ENCODE results near the gene TUBB2A. TPM values are rescaled to one million over a fixed set of nuclear protein-coding genes. Genes with fewer than 3 reads are reported as not detected.
"Not testable (repeated sequence)": the region's sequence is repeated elsewhere in the genome, so short reads cannot be mapped to it uniquely, and the experiment has no call there.

The TUBB2A gene
- total RNA-seq, 1 donor from 2014 or later, result 25.1 TPM

DNA sequence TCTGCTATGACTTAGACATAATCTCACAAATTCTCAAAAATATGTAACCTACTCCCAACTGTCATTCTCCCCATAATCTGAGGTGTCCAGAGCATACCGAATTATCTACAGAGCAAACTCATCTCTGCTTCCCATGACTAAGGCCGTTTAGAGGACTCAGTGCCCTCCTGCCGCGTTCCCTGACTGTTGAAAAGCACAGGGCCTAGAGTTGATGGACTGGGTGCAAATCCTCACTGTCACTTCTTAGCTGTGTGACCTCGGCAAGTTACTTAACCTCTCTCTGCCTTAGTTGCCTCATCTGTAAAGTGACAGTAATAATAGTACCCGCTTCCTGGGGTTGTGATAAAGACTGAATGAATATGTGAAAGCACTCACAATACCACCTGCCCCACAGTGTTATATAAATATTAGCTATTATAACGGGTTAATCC, 4.7 kb upstream of the TUBB2A start:
- intact Hi-C loops (cut with DNase I), result loop anchor here (5.0 kb wide), 1 partner anchor 95 kb away; the partner anchor contains the start of gene RIPK1
- DNase-seq (ENCODE audit: low spot score), result no peak

DNA sequence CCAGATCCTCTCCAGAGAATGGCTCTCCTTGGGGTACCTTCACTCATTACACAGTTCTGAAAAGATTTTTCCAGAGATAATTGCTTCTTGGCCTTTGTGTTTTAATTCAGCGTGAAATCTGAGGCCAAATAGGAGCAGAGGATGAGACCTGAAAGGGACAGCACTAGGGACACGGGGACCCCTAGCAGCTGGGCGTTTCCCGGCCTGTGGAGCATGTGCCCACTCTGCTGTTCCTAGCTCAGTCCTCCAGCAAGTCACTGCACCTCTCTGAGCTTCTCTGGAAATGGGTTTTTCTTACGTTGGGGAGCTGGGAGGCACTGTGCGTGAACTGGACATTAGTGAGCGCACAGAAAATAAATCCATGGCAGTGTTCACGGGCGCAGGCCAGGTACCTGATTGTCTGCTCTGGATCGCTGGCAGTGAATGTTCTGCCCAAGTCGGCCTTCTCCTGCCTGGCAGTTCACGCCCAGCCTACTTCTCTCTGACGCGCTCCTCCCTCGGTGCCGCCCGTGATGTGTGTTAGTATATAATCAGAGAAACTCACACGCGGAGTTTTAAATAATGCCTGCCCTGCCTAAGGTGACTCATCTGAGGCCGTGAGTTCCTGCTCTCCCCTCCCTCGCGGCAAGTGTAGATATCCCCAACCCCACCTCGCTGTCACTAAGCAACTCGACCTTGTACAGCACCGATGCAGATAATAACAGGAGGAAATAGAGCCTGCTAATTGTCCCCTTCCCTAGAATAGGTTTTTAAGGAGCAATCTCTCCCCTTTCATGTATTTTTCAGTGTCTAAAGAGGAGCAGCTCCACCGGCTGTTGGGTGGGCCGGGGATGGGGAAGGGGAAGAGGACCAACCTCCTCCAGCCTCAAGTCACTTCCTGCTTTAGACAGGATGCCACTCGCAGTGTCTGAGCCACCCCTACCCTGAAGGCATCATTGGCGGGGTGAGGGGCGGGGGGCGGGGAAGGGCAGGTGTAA, 2.7 kb upstream of the TUBB2A start:
- no peak for DNase-seq (ENCODE audit: low spot score)
- intact Hi-C loops (cut with DNase I), result loop anchor here (2.0 to 5.0 kb wide), 2 partner anchors 93 to 99 kb away; partner anchors contain the start of genes PSMG4 and RIPK1

DNA sequence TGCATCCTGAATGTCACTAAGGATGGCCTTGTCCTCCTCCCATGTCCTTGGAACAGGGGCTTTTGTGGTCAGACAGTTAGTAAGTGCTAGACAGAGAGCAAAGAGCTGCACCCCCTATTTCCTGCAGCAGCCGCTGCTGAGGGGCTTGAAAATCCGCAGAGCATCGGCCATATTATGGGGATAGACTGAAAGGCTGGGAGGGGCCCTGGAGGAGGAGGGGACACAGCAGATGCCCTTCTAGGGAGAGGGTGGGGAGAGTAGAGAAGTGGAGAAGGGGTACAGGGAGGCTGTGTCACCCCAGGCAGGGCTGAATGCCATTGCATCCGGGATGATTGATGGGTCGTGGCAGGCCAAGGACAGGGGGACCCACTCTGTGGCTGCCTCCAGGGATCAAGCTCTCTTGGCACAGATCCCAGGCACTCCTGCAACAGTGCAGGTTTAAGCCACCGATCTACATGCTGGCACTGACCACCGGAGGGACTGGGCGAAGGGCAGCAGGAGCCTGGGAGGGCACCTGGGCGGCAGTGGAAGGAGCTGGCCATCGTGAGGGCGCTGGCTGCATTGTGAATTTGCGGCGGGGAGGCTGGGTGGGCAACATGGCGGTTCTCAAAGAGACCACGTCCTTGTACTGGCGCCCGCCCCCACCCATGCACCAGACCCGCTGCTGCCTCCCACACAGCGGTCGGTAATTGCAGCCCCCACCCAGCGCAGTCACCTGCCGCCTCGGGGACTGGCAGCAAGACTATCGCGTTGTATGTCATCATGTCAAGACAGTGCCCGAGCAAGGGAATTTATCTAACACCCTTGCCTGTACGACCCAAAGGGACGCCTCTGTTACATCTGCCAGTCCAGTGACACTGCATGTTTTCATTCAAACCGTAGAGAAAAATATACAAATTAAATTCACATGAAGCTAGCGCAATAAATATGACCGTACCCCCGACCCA, 887 bp downstream of the TUBB2A start:
- DNase-seq (ENCODE audit: low spot score); intact Hi-C loops (cut with DNase I): not testable (repeated sequence)

DNA sequence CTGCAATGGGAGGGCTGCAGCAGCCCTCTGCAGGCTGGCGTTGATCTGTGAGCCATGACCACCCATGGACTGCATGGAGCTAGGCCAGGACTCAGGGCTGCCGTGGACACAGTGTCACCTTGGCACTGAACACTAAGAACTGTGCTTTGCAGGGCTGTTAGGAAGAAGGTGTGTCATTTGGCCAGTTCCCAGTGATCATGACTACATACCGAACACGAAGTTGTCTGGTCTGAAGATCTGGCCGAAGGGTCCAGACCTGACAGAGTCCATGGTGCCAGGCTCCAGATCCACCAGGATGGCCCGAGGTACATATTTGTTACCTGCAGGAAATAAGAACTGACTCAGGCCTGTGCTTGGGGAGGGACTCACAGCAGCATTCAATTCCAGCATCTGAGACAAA, 1.9 kb downstream of the TUBB2A start:
- DNase-seq (ENCODE audit: low spot score); intact Hi-C loops (cut with DNase I): not testable (repeated sequence)

DNA sequence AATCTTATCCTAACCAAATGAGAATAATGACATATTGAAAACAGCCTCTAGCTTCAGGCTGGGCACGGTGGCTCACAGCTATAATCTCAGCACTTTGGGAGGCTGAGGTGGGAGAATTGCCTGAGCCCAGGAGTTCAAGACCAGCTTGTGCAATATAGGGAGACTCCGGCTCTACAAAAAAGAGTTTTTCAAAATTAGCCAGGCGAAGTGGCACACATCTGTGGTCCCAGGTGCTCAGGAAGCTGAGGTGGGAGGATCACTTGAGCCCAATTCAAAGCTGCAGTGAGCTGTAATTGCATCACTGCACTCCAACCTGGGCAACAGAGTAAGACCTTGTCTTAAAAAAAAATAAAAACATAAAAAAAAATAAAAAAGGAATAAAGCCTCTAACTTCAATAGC, 4.7 kb downstream of the TUBB2A start:
- intact Hi-C loops (cut with DNase I), result no loop called here
- DNase-seq (ENCODE audit: low spot score), result no peak

DNA sequence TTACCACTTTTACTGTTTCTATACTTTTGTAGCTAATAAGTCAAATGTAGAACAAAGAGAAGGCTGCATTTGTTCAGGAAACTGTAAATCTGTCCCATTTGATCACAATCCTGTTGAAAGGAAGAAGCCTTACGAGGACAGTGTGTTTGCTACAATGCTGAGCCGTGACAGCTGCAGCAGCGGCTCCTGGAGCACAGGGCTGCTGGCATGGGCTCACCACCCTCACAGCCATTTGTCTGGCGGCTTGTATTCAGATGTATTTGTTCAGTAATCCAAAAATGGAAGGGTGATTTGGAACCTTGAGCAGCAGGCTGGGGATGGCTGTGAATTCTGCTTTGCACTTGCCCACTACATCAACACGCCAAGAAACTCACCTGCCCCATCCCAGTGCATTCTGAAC, 5.7 kb downstream of the TUBB2A start:
- DNase-seq (ENCODE audit: low spot score), result no peak
- intact Hi-C loops (cut with DNase I), result no loop called here

DNA sequence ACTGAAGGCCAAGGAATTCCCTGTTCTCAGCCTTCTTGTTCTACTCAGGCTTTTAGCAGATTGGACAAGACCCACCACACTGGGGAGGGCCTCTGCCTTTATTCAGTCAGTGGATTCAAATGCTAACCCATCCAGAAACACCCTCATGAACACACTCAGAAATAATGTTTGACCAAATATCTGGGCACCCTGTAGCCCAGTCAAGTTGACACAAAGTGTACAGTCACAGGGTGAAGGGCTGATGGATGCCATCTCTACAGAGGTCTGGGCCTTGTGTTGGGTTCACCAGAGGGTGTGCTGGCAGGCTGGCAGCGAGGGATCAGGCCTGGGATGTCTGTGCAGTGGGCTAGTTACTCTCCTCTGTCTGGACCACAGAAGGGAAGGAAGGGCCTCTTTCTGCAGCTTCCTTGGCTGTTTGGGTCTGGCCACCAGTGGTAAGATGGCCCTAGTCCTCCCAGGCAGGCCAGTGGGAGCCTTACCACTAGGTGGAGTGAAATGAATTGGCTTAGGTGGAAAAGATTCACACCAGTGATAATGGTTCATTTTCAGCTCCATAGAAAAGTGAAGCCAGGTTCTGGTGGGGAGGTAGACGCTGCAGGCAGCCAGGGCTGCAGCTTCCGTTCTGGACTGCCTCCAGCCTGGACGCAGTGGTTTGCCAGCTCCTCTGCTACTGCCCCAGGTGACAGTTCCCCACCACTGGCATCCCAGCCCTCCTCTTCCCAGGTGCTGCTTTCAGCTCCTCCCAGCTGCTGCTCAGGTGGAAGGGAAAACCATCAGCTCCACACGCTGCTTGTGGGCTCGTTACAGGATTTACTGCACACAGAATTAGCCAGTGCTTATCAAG, 9.2 kb downstream of the TUBB2A start:
- DNase-seq (ENCODE audit: low spot score), result no peak
- intact Hi-C loops (cut with DNase I), result no loop called here

DNA sequence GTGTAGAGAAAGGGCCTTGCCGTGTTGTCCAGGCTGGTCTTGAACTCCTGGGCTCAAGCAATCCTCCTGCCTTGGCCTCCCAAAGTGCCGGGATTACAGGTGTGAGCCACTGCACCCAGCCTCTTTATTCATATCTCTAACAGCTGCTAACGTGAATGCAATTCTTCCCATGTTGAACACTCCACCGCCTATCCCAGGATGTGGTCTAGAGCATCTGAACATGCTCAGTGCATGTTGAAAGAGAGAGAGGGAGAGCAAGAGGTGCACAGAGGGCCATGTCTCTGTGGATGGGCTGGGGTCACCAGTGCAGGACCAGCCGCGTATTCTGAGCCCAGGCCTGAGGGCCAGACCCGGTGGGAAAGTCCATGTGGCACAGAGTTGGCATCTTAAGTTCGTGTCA, 12.8 kb downstream of the TUBB2A start:
- intact Hi-C loops (cut with DNase I), result no loop called here
- DNase-seq (ENCODE audit: low spot score), result no peak

DNA sequence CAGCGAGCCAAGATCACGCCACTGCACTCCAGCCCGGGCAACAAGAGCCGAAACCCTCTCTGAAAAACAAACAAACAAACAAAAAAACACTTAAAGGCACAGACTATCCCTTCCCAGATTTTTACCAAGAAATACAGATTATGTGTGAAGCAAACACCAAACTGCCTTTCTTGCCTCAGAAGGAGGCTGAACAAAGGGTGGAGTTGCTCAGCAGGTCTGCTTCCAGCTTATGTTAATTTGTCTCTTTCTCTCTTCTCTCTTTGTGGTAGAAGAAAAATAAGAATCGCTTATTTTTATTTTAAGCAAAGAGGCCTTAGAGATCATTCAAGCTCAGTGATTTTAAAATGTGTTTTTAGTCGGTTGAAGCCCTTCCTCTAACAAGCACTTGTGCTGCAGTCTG, 14.2 kb downstream of the TUBB2A start:
- intact Hi-C loops (cut with DNase I), result no loop called here
- no peak for DNase-seq (ENCODE audit: low spot score)

DNA sequence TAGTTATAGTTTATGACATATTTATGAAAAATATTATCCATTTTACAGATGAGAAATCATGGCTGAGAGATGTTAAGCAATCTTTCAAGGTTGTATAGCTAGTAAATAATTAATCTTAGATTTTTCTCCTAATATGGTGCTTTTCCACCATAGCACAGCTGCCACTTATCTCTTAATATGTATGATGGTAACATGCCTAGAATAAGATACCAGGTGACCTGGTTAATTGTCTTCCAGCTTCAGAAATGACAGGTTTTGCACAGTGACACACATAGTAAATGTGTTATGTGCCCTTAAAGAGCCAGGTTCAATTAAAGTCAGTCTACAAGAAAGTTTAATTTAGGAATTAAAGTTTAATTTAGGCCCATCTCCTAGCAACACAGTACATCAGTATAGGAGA, 14.8 kb downstream of the TUBB2A start:
- intact Hi-C loops (cut with DNase I), result no loop called here
- no peak for DNase-seq (ENCODE audit: low spot score)

DNA sequence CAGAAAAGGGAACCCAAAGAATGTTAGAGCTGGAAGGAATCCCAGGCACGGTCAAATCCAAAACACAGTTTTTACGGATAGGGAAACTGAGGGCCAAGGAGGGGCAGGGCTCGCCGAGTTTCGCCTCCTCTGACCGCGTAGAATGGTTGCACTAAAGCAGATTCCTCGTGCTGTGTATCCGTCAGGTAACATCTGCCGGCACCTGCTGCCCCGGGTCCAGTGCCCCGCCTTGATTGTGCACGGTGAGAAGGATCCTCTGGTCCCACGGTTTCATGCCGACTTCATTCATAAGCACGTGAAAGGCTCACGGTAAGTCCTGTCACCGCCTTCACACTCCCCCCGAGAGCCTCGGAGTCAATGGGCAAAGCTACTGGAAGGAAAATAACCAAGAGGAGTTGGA, 17.1 kb downstream of the TUBB2A start:
- intact Hi-C loops (cut with DNase I), result no loop called here
- no peak for DNase-seq (ENCODE audit: low spot score)

DNA sequence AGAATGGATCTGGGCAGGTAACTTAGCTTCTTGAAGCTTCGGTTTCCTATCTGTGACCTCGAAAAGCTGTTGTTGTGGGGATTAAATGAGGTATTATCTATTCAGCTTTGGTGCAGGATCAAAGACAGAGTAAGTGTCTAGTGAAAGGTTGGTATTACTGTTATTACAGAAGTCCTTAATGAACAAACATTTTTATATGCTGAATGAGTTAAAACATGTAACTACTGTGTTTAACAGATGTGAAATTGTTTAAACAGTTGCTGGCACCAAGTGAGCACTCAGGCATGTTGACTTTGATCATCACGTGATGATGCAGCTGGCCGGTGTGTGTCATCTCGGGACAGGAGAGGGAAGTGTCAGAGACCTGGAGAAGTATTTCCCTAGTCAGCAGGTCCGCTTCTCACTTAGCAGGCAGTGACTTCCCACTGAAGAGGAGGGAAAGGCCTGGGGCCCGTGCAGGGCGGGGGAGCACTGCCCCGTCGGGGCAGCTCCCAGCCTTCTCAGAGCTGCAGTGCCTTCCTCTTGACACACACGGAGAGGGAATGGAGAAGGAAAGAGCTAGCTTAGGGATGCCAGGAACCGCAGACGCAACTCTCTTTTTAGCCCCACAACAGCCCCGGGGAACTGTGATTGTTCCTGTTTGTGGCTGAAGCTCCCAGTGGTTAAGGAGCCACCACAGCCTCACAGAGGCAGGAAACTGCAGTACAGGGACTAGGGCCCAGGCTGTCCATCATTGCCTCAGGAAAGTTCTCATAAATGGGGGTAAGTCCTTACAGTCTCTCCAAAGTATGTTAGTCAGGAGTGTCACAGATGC, 18.0 kb downstream of the TUBB2A start:
- intact Hi-C loops (cut with DNase I), result no loop called here
- no peak for DNase-seq (ENCODE audit: low spot score)

DNA sequence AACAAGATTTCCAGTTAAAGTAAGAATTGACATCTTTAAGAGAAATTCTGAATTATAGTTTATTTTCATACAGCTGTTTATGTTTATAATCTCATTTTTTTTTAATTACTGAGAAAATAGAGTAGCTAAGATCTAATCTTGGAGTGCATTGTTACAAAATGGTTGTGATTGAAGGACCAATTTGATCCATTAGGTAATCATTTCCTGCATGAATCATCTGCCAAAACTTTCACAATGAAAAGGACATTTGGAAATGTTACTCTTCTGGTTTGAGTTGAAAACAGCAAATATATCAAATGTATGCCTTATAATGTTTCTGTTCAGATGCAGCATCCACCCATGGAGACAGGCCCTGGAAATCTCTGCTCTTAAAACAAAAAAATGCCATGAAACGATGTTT, 19.0 kb downstream of the TUBB2A start:
- no peak for DNase-seq (ENCODE audit: low spot score)
- intact Hi-C loops (cut with DNase I), result no loop called here

DNA sequence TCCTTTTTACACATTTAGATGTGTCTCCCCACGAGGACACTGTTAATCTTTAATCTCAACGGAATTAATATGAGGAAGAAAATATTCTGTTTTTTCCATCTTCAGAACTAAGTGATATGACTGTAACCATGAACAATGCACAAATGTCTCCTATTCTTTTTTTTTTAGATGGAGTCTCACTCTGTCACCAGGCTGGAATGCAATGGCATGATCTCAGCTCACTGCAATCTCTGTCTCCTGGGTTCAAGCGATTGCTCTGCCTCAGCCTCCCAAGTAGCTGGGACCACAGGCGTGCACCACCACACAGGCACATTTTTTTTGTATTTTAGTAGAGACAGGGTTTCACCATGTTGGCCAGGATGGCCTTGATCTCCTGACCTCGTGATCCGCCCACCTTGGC, 19.5 kb downstream of the TUBB2A start:
- intact Hi-C loops (cut with DNase I); DNase-seq (ENCODE audit: low spot score): not testable (repeated sequence)

DNA sequence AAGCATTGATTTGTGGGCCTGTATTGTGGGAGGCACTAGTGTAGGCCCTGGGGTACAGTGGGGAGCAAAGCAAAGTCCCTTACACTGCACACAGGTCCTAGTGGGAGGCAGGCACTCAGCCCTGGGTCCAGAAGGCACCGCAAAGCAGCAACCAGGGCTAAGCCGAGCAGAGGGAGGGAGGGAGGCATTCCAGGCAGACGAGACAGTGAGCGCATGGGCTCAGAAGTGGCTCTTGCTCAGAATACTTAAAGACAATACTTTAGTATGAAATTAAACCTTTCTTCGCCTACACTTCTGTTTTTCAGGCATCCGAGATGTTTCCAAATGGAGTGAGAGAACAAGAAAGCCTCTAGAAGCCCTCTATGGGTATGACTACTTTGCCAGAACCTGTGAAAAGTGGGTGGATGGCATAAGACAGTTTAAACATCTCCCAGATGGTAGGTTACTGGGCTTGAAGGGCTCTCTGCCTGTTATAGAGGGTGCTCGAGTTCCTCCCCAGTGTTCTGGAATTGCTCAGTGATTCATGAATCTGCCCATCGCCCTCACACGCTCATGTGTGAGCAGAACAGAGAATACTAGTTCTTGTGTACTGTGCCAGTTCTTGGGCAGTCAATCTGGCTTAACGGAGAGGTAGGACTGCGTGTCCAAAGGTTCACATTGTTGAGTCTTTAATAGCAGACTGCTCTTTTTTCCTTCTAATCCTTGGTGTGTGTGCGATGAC, 20.1 kb downstream of the TUBB2A start:
- DNase-seq (ENCODE audit: low spot score), result no peak
- intact Hi-C loops (cut with DNase I), result no loop called here

DNA sequence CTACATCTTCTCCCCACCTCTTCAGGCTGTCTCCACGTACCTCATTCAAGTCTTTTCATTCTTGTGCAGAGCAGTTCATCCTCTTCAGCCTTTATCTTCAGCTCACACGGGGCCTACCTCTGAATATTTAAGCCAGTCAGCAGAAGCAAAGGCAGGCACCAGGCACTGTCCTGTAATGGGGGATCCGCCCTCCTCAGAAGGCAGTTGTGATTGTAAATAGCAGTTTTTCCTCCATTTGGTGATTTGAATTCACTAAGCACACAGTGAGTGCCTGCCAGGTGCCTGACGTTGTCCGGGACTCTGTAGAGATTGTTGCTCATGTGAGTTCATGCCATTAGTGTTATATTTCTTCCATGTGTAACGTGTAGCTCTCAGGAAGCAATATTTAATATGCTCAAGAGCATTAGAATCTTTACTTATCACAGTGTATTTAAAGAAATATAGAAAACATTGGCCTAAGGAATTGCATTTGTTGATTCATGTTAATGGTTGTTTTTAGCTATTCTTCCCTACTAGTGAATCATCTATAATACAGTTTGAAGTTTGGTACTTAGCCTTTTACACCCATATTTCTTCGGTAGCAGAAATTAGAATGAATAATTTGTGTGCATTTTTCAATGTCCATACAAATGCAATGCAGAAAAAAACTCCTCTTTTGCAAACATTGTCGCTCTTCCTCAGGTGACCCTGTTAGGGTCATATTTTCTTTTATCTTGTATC, 20.9 kb downstream of the TUBB2A start:
- intact Hi-C loops (cut with DNase I), result no loop called here

DNA sequence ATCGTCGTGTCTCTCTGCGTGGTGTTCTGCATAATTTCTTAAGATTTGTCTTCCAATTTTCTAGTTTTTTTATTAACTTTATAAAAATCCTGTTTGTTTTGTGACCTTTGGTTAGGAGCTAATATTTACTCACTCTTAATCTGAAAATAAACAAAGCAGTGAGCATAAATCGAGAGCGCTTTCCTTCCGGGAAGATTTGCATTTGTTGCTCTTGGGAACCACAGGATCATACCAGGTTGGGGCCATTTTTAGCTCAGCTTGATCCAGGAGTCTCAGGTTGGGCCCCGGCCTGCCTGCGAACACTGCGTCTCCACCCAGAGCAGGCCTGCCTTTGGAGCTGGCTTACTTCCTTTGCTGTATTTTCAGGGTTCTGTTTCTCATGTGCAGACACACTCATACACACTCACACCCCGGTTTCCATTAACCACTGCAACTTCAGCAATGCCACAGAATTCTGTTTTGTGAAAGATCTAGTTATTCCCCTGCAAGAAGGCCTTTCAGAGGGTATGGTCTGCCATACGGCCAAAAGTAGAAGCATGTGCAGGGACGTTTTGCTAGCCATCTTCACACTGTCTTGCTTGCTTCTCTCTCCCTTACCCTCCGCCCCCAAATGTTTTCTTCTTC, 21.6 kb downstream of the TUBB2A start:
- intact Hi-C loops (cut with DNase I), result no loop called here
- no peak for DNase-seq (ENCODE audit: low spot score)

More for the DNA sequence above, 20.9 kb downstream of the TUBB2A start:
- no peak for DNase-seq (ENCODE audit: low spot score)
